Measurements from ENCODE around the gene EIF4B. TPM values are rescaled to one million over a fixed set of nuclear protein-coding genes. Genes with fewer than 3 reads are reported as not detected.
A peak's percentile ranks its signal among the peaks of the same experiment; 100 is the strongest.

Gene EIF4B
- total and polyA plus RNA-seq, 2 of the 13 experiments (the other 11 are each of a cell fraction or from before 2014, with no cell fraction given) = 416 to 548 TPM

DNA sequence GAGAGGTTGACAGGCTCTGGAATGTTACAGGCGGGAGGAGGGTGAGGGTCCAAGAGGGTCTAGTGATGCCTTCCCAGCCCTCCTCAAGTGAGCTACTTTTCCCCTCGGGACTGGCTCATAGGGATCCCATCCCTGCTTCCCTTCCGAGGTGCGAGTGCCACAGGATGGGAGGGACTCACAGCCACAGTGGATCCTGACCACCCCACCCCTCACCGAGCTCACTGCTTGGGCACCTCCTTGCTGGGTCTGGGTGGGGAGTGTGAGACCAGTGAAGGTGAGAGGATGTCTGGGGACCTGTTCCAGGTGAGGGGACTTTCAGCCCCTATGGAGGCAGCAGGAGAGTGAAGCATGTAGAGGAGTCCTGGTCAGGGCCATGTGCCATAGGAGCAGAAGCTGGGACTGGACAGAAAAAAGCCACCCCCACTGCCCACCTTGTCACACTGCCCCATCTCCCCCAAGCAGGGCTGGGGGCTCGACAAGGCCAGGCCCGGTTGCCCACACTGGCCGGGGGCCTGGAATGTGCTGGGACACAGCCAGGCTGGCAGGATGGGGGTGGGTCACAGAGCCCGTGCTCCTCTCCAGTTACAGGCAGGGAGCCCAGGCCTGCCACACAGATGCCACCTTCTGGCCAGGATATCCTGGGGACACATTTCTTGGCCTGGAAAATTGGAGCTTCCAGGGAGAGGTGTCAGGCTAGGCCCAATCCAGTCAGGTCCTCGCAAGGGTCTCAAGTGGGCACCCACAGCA, 42.0 kb downstream of the EIF4B start (continued):
- TF ChIP-seq, protein P1, sequence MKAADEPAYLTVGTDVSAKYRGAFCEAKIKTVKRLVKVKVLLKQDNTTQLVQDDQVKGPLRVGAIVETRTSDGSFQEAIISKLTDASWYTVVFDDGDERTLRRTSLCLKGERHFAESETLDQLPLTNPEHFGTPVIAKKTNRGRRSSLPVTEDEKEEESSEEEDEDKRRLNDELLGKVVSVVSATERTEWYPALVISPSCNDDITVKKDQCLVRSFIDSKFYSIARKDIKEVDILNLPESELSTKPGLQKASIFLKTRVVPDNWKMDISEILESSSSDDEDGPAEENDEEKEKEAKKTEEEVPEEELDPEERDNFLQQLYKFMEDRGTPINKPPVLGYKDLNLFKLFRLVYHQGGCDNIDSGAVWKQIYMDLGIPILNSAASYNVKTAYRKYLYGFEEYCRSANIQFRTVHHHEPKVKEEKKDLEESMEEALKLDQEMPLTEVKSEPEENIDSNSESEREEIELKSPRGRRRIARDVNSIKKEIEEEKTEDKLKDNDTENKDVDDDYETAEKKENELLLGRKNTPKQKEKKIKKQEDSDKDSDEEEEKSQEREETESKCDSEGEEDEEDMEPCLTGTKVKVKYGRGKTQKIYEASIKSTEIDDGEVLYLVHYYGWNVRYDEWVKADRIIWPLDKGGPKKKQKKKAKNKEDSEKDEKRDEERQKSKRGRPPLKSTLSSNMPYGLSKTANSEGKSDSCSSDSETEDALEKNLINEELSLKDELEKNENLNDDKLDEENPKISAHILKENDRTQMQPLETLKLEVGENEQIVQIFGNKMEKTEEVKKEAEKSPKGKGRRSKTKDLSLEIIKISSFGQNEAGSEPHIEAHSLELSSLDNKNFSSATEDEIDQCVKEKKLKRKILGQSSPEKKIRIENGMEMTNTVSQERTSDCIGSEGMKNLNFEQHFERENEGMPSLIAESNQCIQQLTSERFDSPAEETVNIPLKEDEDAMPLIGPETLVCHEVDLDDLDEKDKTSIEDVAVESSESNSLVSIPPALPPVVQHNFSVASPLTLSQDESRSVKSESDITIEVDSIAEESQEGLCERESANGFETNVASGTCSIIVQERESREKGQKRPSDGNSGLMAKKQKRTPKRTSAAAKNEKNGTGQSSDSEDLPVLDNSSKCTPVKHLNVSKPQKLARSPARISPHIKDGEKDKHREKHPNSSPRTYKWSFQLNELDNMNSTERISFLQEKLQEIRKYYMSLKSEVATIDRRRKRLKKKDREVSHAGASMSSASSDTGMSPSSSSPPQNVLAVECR (CRISPR knock-in tag; IDR thresholded peaks at IDR 0.05; ENCODE audit: borderline replicate concordance) = no peak
- TF ChIP-seq, protein P2, sequence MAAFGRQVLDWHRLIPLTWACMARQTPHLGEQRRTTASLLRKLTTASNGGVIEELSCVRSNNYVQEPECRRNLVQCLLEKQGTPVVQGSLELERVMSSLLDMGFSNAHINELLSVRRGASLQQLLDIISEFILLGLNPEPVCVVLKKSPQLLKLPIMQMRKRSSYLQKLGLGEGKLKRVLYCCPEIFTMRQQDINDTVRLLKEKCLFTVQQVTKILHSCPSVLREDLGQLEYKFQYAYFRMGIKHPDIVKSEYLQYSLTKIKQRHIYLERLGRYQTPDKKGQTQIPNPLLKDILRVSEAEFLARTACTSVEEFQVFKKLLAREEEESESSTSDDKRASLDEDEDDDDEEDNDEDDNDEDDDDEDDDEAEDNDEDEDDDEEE (CRISPR knock-in tag; IDR thresholded peaks at IDR 0.05) = no peak
- TF ChIP-seq ZC3H4 (CRISPR knock-in tag; IDR thresholded peaks at IDR 0.05; ENCODE audit: borderline replicate concordance) (no peak), MTA3 (CRISPR knock-in tag; IDR thresholded peaks at IDR 0.05) (no peak), MYC (CRISPR knock-in tag; IDR thresholded peaks at IDR 0.05; ENCODE audit: borderline replicate concordance) (peak; percentile 27; the same call in 1 of the 2 replicates), ZNF709 (CRISPR knock-in tag; IDR thresholded peaks at IDR 0.05) (no peak), RCOR2 (CRISPR knock-in tag; IDR thresholded peaks at IDR 0.05) (no peak; the same call in 1 of the 2 replicates), CEBPB (IDR thresholded peaks at IDR 0.05; ENCODE audit: borderline replicate concordance, low read depth, low read length) (no peak), SIX4 (CRISPR knock-in tag; IDR thresholded peaks at IDR 0.05) (peak; percentile 22; the same call in 1 of the 2 replicates), MEIS2 (CRISPR knock-in tag; IDR thresholded peaks at IDR 0.05) (peak; percentile 15; the same call in 1 of the 2 replicates), SOX6 (IDR thresholded peaks at IDR 0.05) (no peak), SOX6 (CRISPR knock-in tag; IDR thresholded peaks at IDR 0.05) (no peak)
- TF ChIP-seq, protein P3, sequence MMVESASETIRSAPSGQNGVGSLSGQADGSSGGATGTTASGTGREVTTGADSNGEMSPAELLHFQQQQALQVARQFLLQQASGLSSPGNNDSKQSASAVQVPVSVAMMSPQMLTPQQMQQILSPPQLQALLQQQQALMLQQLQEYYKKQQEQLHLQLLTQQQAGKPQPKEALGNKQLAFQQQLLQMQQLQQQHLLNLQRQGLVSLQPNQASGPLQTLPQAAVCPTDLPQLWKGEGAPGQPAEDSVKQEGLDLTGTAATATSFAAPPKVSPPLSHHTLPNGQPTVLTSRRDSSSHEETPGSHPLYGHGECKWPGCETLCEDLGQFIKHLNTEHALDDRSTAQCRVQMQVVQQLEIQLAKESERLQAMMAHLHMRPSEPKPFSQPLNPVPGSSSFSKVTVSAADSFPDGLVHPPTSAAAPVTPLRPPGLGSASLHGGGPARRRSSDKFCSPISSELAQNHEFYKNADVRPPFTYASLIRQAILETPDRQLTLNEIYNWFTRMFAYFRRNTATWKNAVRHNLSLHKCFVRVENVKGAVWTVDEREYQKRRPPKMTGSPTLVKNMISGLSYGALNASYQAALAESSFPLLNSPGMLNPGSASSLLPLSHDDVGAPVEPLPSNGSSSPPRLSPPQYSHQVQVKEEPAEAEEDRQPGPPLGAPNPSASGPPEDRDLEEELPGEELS (CRISPR knock-in tag; IDR thresholded peaks at IDR 0.05) = no peak
- TF ChIP-seq, protein P4, sequence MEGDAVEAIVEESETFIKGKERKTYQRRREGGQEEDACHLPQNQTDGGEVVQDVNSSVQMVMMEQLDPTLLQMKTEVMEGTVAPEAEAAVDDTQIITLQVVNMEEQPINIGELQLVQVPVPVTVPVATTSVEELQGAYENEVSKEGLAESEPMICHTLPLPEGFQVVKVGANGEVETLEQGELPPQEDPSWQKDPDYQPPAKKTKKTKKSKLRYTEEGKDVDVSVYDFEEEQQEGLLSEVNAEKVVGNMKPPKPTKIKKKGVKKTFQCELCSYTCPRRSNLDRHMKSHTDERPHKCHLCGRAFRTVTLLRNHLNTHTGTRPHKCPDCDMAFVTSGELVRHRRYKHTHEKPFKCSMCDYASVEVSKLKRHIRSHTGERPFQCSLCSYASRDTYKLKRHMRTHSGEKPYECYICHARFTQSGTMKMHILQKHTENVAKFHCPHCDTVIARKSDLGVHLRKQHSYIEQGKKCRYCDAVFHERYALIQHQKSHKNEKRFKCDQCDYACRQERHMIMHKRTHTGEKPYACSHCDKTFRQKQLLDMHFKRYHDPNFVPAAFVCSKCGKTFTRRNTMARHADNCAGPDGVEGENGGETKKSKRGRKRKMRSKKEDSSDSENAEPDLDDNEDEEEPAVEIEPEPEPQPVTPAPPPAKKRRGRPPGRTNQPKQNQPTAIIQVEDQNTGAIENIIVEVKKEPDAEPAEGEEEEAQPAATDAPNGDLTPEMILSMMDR (CRISPR knock-in tag; IDR thresholded peaks at IDR 0.05) = peak; percentile 71
- TF ChIP-seq, protein P5, sequence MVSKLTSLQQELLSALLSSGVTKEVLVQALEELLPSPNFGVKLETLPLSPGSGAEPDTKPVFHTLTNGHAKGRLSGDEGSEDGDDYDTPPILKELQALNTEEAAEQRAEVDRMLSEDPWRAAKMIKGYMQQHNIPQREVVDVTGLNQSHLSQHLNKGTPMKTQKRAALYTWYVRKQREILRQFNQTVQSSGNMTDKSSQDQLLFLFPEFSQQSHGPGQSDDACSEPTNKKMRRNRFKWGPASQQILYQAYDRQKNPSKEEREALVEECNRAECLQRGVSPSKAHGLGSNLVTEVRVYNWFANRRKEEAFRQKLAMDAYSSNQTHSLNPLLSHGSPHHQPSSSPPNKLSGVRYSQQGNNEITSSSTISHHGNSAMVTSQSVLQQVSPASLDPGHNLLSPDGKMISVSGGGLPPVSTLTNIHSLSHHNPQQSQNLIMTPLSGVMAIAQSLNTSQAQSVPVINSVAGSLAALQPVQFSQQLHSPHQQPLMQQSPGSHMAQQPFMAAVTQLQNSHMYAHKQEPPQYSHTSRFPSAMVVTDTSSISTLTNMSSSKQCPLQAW (CRISPR knock-in tag; IDR thresholded peaks at IDR 0.05) = 0 out of 2 replicates have a peak, but pooled peaks have one; percentile 16
- TF ChIP-seq, protein P6, sequence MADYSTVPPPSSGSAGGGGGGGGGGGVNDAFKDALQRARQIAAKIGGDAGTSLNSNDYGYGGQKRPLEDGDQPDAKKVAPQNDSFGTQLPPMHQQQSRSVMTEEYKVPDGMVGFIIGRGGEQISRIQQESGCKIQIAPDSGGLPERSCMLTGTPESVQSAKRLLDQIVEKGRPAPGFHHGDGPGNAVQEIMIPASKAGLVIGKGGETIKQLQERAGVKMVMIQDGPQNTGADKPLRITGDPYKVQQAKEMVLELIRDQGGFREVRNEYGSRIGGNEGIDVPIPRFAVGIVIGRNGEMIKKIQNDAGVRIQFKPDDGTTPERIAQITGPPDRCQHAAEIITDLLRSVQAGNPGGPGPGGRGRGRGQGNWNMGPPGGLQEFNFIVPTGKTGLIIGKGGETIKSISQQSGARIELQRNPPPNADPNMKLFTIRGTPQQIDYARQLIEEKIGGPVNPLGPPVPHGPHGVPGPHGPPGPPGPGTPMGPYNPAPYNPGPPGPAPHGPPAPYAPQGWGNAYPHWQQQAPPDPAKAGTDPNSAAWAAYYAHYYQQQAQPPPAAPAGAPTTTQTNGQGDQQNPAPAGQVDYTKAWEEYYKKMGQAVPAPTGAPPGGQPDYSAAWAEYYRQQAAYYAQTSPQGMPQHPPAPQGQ (CRISPR knock-in tag; IDR thresholded peaks at IDR 0.05; ENCODE audit: borderline replicate concordance) = no peak
